Measurements from ENCODE around the gene L3MBTL3. TPM values are rescaled to one million over a fixed set of nuclear protein-coding genes. Genes with fewer than 3 reads are reported as not detected.
"Not testable (repeated sequence)": the region's sequence is repeated elsewhere in the genome, so short reads cannot be mapped to it uniquely, and the experiment has no call there.

The L3MBTL3 gene
- total RNA-seq, 1 donor from 2014 or later: 8.5 TPM

GRCh38 chr6:130138116-130138908, 119.9 kb downstream of the L3MBTL3 start:
- DNase-seq (ENCODE audit: low spot score): no peak

GRCh38 chr6:130138909-130139242, 120.5 kb downstream of the L3MBTL3 start:
- no peak for DNase-seq (ENCODE audit: low spot score)

- DNase-seq (ENCODE audit: low spot score): no peak
These were observed 121.7 kb downstream of the L3MBTL3 start for GRCh38 chr6:130140084-130140483.

GRCh38 chr6:130143709-130144108, 125.3 kb downstream of the L3MBTL3 start:
- no peak for DNase-seq (ENCODE audit: low spot score)

GRCh38 chr6:130147111-130147510, 128.7 kb downstream of the L3MBTL3 start:
- no peak for DNase-seq (ENCODE audit: low spot score)

- no peak for DNase-seq (ENCODE audit: low spot score)
These were observed 129.8 kb downstream of the L3MBTL3 start for GRCh38 chr6:130148181-130148580.

GRCh38 chr6:130149016-130149415, 130.6 kb downstream of the L3MBTL3 start:
- DNase-seq (ENCODE audit: low spot score): not testable (repeated sequence)

- no peak for DNase-seq (ENCODE audit: low spot score)
These were observed 132.5 kb downstream of the L3MBTL3 start for GRCh38 chr6:130150906-130151305.

- no peak for DNase-seq (ENCODE audit: low spot score)
These were observed 134.6 kb downstream of the L3MBTL3 start for GRCh38 chr6:130152908-130153510.

GRCh38 chr6:130156908-130157307, 138.5 kb downstream of the L3MBTL3 start:
- no peak for DNase-seq (ENCODE audit: low spot score)

- DNase-seq (ENCODE audit: low spot score): no peak
These were observed 139.7 kb downstream of the L3MBTL3 start for GRCh38 chr6:130158056-130158455.

GRCh38 chr6:130158548-130158947, 140.2 kb downstream of the L3MBTL3 start:
- no peak for DNase-seq (ENCODE audit: low spot score)

- no peak for DNase-seq (ENCODE audit: low spot score)
These were observed 141.6 kb downstream of the L3MBTL3 start for GRCh38 chr6:130159956-130160355.

- DNase-seq (ENCODE audit: low spot score): no peak
These were observed 143.5 kb downstream of the L3MBTL3 start for GRCh38 chr6:130161683-130162404.

GRCh38 chr6:130162421-130162820, 144.0 kb downstream of the L3MBTL3 start:
- DNase-seq (ENCODE audit: low spot score): no peak

- DNase-seq (ENCODE audit: low spot score): no peak
These were observed 144.9 kb downstream of the L3MBTL3 start for GRCh38 chr6:130163266-130163665.

GRCh38 chr6:130164251-130164650, 145.9 kb downstream of the L3MBTL3 start:
- no peak for DNase-seq (ENCODE audit: low spot score)

- no peak for DNase-seq (ENCODE audit: low spot score)
These were observed 149.3 kb downstream of the L3MBTL3 start for GRCh38 chr6:130167655-130168054.

GRCh38 chr6:130170160-130170559, 151.8 kb downstream of the L3MBTL3 start:
- DNase-seq (ENCODE audit: low spot score): not testable (repeated sequence)

GRCh38 chr6:130173377-130174004, 155.1 kb downstream of the L3MBTL3 start:
- DNase-seq (ENCODE audit: low spot score): not testable (repeated sequence)

- no peak for DNase-seq (ENCODE audit: low spot score)
These were observed 158.0 kb downstream of the L3MBTL3 start for GRCh38 chr6:130176378-130176777.

- DNase-seq (ENCODE audit: low spot score): no peak
These were observed 160.3 kb downstream of the L3MBTL3 start for GRCh38 chr6:130178692-130179091.

Measured in mucosa of gallbladder (tissue), 1 donor.